OCI-LY1 (cell line): Measurements from ENCODE around the gene RAD51B.

ENCODE experiments used
- EZH2 ChIP-seq: fragments of 200-600 bp; sonication (generic), shearing (Covaris generic); IDR thresholded peaks from 2 replicates; pipeline ENCODE4 v1.8.0; 2017; ENCODE audit warnings: borderline replicate concordance, mixed run types, mild to moderate bottlenecking, antibody characterized with exemption, low read length, moderate library complexity, mixed read lengths
- TF ChIP-seq, protein P1 (sequence below): fragments of 200-600 bp; sonication (generic), shearing (Covaris generic); IDR thresholded peaks from 2 replicates; pipeline ENCODE4 v1.5.1; 2017; ENCODE audit warnings: mild to moderate bottlenecking, antibody characterized with exemption, low read length, moderate library complexity, mixed read lengths

DNA sequence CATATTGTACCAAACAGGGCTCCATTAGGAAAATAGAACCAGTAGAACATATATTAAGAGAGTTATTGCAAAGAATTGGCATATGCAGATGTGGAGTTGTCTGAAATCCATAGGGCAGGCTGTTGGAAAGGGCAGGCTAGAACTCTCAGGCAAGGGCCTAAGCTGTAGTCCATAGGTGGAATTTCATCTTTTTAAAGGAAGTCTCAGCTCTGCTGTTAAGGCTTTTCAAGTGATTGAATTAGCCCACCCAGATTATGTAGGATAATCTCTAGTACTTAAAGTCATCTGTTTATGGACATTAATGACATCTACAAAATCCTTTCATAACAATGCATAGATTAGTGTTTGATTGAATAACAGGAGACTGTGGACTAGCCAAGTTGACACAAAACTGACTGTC is 59.4 kb downstream of the RAD51B start:
- TF ChIP-seq, protein P1, sequence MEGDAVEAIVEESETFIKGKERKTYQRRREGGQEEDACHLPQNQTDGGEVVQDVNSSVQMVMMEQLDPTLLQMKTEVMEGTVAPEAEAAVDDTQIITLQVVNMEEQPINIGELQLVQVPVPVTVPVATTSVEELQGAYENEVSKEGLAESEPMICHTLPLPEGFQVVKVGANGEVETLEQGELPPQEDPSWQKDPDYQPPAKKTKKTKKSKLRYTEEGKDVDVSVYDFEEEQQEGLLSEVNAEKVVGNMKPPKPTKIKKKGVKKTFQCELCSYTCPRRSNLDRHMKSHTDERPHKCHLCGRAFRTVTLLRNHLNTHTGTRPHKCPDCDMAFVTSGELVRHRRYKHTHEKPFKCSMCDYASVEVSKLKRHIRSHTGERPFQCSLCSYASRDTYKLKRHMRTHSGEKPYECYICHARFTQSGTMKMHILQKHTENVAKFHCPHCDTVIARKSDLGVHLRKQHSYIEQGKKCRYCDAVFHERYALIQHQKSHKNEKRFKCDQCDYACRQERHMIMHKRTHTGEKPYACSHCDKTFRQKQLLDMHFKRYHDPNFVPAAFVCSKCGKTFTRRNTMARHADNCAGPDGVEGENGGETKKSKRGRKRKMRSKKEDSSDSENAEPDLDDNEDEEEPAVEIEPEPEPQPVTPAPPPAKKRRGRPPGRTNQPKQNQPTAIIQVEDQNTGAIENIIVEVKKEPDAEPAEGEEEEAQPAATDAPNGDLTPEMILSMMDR = no peak
- TF ChIP-seq EZH2 = no peak
